Lung microvascular endothelial cell (primary cell): Measurements from ENCODE around the gene SSBP3. TPM values are rescaled to one million over a fixed set of nuclear protein-coding genes. Genes with fewer than 3 reads are reported as not detected.
A peak's percentile ranks its signal among the peaks of the same experiment; 100 is the strongest.

Experiments
- DNase-seq, 2 donors: peaks; one replicate each; pipeline versions ENCODE4 v3.0.0 to v3.0.0-alpha.2; 2010; ENCODE audit warnings: low read depth in 2 of 2
- total RNA-seq: library from RNA; depleted of rRNA; stranded (reverse); fragments of >200 nt; gene quantifications from 2 replicates; pipeline ENCODE4 v1.2.1, GENCODE V29; 2014

Gene SSBP3
- total RNA-seq, 1 donor from 2014 or later = 10.3 TPM

- DNase-seq = no peak
These were observed 96.4 kb downstream of the SSBP3 start for GRCh38 chr1:54309631-54310366.

GRCh38 chr1:54307305-54307704 lies 98.9 kb downstream of the SSBP3 start:
- DNase-seq = no peak

GRCh38 chr1:54305906-54306514 lies 100.2 kb downstream of the SSBP3 start:
- no peak for DNase-seq

DNA sequence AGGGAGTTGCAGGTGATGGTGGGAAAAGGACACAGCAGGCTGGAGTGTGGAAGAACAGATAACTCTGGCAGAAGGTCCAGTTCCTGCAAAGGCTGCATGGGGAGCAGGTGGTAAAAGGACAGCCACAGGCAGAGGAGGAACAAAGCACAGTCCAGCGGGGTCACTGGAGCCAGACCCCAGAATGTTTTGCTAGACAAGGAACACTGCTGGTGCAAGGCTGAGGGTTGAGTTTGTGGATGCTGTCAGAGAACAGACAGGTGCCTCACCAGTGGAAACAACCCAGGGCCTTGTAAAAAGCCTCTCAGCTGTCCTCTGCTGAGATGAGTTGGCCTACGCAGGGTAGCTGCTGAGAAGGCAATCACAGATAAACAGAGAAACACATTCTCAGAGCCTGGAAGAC lies 101.7 kb downstream of the SSBP3 start:
- no peak for DNase-seq

- peak in 1 of 2 donors; percentile 25 for DNase-seq
These were observed 103.0 kb downstream of the SSBP3 start for GRCh38 chr1:54302951-54303843.

- no peak for DNase-seq
These were observed 103.6 kb downstream of the SSBP3 start for GRCh38 chr1:54302549-54302948.

DNA sequence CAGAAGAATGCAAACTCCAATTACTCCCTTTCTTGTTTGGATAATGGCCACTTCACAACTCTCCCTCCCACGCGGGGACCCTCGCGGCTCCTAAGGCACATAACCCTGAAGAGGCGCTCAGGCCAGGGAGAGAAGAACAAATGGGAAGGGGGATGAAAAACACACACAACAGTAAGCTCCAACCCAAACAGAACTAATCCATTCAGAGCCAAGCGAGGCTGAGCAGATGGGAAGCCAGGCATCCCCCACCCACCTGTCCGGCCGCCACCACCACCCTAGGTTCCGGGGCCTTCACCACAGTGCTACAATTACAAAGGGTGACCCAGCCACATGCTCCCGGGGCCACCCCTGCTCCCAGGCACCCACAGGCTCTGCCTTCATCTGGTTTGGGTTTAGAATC lies 104.7 kb downstream of the SSBP3 start:
- DNase-seq = no peak

DNA sequence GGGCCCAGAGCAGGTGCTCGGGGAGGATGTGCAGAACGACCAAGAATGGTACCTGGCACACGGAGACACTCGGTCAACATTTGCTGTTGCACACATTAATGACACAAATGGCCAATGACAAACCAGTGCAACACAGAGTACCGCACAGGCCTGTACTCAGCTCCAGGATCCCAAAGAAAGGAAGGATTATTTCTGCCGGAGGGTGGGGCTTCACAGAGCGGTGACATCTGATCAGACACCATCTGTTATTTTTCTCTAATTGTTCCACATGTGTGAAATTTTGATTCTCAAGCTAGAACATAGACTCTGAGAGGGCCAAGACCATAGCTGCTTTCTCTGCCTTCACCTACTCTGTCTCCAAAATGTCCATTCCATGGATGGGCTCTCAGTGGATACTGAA lies 105.8 kb downstream of the SSBP3 start:
- DNase-seq = no peak

GRCh38 chr1:54299037-54299436 lies 107.2 kb downstream of the SSBP3 start:
- no peak for DNase-seq

- peak in 1 of 2 donors; percentile 37 for DNase-seq
These were observed 107.7 kb downstream of the SSBP3 start for GRCh38 chr1:54298284-54299033.

GRCh38 chr1:54297596-54298283 lies 108.5 kb downstream of the SSBP3 start:
- peak; percentile 52 to 56 for DNase-seq

GRCh38 chr1:54296666-54297065 lies 109.5 kb downstream of the SSBP3 start:
- DNase-seq = no peak

DNA sequence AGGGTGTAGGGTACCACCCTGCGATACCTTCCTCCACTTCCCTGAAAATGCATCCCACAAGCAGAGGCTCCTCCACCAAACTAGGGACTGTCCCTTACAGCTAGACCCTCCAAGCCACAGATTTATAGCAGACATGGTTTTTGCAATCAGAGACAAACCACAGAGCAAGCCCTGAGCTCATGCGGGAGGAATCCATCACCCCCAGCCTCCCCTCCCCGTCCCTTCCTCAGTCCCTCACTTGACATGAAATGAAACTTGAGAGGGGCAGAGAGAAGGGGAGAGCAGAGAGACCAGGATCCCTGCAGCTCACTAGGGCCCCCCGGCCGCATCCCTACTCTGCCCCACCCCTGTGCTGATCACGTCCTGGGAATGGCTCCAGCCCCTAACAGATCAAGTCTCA lies 111.3 kb downstream of the SSBP3 start:
- no peak for DNase-seq

- DNase-seq = no peak
These were observed 113.9 kb downstream of the SSBP3 start for GRCh38 chr1:54292002-54292911.

- no peak for DNase-seq
These were observed 114.8 kb downstream of the SSBP3 start for GRCh38 chr1:54291276-54292001.

DNA sequence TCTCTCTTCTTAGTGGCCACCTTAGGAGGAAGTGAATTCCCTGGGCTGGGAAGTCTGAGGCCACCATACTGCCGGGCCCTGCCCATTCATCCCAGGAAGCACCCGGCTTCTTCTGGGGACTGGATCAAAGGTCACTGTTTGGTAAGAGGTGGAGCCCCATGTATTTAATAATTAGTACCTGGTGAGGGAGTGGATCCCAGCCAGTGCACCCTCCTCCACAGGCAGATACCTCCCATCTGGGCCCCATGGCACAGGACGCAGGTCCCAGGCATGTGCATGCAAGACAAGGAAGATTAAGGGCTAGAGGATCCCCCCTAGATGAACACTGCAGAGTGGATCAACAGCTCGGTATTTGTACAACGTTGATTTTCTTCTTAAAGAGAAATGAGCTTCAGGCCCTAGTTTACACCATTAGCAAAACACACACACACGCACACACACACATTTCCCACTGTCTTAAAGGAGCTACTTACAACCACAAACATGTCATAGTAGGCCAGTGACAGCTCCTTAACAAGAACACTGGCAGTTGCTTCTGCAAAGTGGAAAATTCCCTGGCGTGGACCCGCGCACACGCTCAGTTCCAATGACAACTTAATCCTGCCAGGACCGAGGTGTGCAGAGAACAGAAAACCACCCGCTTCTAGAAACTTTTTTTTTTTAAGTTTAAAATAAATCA lies 115.5 kb downstream of the SSBP3 start:
- DNase-seq = peak in 1 of 2 donors; percentile 31

DNA sequence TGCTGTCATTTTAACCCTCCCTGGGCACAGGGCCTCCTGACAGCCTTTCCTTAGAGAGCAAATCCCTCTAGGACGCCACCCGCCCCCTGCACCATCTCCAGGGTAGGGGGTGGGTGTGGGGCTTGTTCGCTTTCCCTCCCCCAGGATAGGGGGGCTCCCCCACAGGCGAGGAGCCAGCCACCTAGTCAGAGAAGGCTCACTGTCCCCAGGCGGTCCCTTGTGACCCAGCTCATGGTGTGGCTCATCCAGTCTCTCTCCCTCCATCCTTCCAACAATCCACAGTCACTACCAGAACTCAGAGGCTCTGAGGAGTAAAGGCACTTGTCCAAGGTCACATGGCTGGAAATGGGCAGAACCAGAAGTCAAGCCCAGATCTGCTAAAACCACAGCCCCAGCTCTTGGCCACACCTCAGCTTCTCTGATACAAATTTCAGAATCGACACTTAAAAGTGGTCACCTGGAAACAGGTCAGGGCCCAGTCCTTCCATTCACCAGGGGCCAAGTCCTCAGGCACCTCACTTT lies 116.4 kb downstream of the SSBP3 start:
- no peak for DNase-seq

- peak; percentile 31 to 50 for DNase-seq
These were observed 118.4 kb downstream of the SSBP3 start for GRCh38 chr1:54287801-54288211.
